ENCODE data around the gene GARIN5B. TPM values are rescaled to one million over a fixed set of nuclear protein-coding genes. Genes with fewer than 3 reads are reported as not detected.

The GARIN5B gene
- total and polyA plus RNA-seq, 12 donors: not detected

GRCh38 chr19:55311797-55312196 is 51.3 kb downstream of the GARIN5B start:
- no peaks in the 10 kb centered on the region for H3K9me3 ChIP-seq (replicated peaks in 1 of 3)
- intact Hi-C loops (cut with DNase I): no loop called here
- DNase-seq: no peak
- no peak overlapping the region for H3K27ac ChIP-seq
- no peaks in the 10 kb centered on the region for H3K27me3 ChIP-seq
- no peak overlapping the region for H3K4me3 ChIP-seq
- no peaks in the 10 kb centered on the region for H3K4me1 ChIP-seq (replicated peaks in 1 of 2)
- WGBS, 4 donors: 73 to 90% (median 85%) methylated on average over 7 to 18 of the region's 18 CpGs; no CpG with 5 or more reads in 1 of the 4 donors
- H3K36me3 ChIP-seq (replicated peaks in 1 of 2): no peaks in the 10 kb centered on the region
- TF ChIP-seq POLR2A (IDR thresholded peaks at IDR 0.05): no peak
- TF ChIP-seq CTCF (IDR thresholded peaks at IDR 0.05): no peak

- TF ChIP-seq CTCF (IDR thresholded peaks at IDR 0.05) (no peak), POLR2A (IDR thresholded peaks at IDR 0.05) (no peak)
- H3K27me3 ChIP-seq: no peaks in the 10 kb centered on the region
- no peaks in the 10 kb centered on the region for H3K36me3 ChIP-seq (replicated peaks in 1 of 2)
- H3K9me3 ChIP-seq (replicated peaks in 1 of 3): no peaks in the 10 kb centered on the region
- no peak for DNase-seq
- no peak overlapping the region for H3K27ac ChIP-seq
- H3K4me1 ChIP-seq (replicated peaks in 1 of 2): no peaks in the 10 kb centered on the region
- 72 to 80% (median 76%) methylated on average over 3 to 9 of the region's 9 CpGs for whole genome bisulfite sequencing, 4 donors
- intact Hi-C loops (cut with DNase I): no loop called here
- no peak overlapping the region for H3K4me3 ChIP-seq
Observed at GRCh38 chr19:55311397-55311796, 51.7 kb downstream of the GARIN5B start.

GRCh38 chr19:55310498-55310897 is 52.6 kb downstream of the GARIN5B start:
- Histone ChIP-seq H3K36me3 (replicated peaks in 1 of 2) (no peaks in the 10 kb centered on the region), H3K27me3 (no peaks in the 10 kb centered on the region), H3K27ac (no peak overlapping the region), H3K9me3 (replicated peaks in 1 of 3) (no peaks in the 10 kb centered on the region), H3K4me1 (replicated peaks in 1 of 2) (peaks cover 0 to 3% of the 10 kb centered on the region in 2 donors), H3K4me3 (no peak overlapping the region)
- DNase-seq: no peak
- no peak for TF ChIP-seq CTCF (IDR thresholded peaks at IDR 0.05)
- no peak for TF ChIP-seq POLR2A (IDR thresholded peaks at IDR 0.05)
- 80 to 89% (median 83%) methylated on average over 6 to 7 of the region's 7 CpGs for whole genome bisulfite sequencing, 4 donors
- intact Hi-C loops (cut with DNase I): no loop called here

- TF ChIP-seq POLR2A (IDR thresholded peaks at IDR 0.05) (no peak), CTCF (IDR thresholded peaks at IDR 0.05) (no peak)
- H3K4me3 ChIP-seq: no peak overlapping the region
- no peak overlapping the region for H3K27ac ChIP-seq
- no peaks in the 10 kb centered on the region for H3K36me3 ChIP-seq (replicated peaks in 1 of 2)
- no peak for DNase-seq
- intact Hi-C loops (cut with DNase I): no loop called here
- no peaks in the 10 kb centered on the region for H3K9me3 ChIP-seq (replicated peaks in 1 of 3)
- H3K27me3 ChIP-seq: no peaks in the 10 kb centered on the region
- peaks cover 0 to 3% of the 10 kb centered on the region in 2 donors for H3K4me1 ChIP-seq (replicated peaks in 1 of 2)
- 94 to 97% (median 96%) methylated on average over 3 to 5 of the region's 5 CpGs for WGBS, 4 donors
Observed at GRCh38 chr19:55309448-55309847, 53.6 kb downstream of the GARIN5B start.

Data from adrenal gland (tissue), 12 donors.